ENCODE measurements around the gene TPCN2. TPM values are rescaled to one million over a fixed set of nuclear protein-coding genes. Genes with fewer than 3 reads are reported as not detected.

TPCN2 gene
- total RNA-seq, 1 experiment from 2014 or later = 28.9 TPM

- H3K27ac ChIP-seq (ENCODE audit: low read depth, low read length, poor library complexity, severe bottlenecking) = no peak overlapping the region
These were observed 5.9 kb downstream of the TPCN2 start for GRCh38 chr11:69054397-69055211.

GRCh38 chr11:69055212-69055586, 6.5 kb downstream of the TPCN2 start:
- H3K27ac ChIP-seq (ENCODE audit: low read depth, low read length, poor library complexity, severe bottlenecking) = no peak overlapping the region
- H3K36me3 ChIP-seq (ENCODE audit: insufficient read depth, low read length, poor library complexity, severe bottlenecking) = peaks cover 16% of the 10 kb centered on the region
- no peak overlapping the region for H3K4me3 ChIP-seq (ENCODE audit: low read depth, low read length, poor library complexity, severe bottlenecking)
- TF ChIP-seq EZH2 (IDR thresholded peaks at IDR 0.05; ENCODE audit: borderline replicate concordance, low read depth, low read length, poor library complexity, severe bottlenecking) = no peak
- TF ChIP-seq CTCF (conservative IDR thresholded peaks at IDR 0.05; ENCODE audit: low read depth, low read length) = no peak
- POLR2A ChIA-PET (ENCODE audit: low non-redundant PET) = no interaction called here
- intact Hi-C loops (cut with micrococcal nuclease; ENCODE audit: unreplicated experiment) = no loop called here
- H3K27me3 ChIP-seq (replicated peaks; ENCODE audit: insufficient read depth, low read depth, low read length, poor library complexity) = no peaks in the 10 kb centered on the region
- CTCF ChIA-PET = no interaction called here
- BruUV-seq (replicated peaks) = no TSS peak
- DNase-seq (ENCODE audit: low spot score) = no peak
- H3K4me1 ChIP-seq (ENCODE audit: insufficient read depth, low read length, poor library complexity, severe bottlenecking) = no peaks in the 10 kb centered on the region
- no peaks in the 10 kb centered on the region for H3K9me3 ChIP-seq (ENCODE audit: low read depth, low read length, poor library complexity, severe bottlenecking)

More at GRCh38 chr11:69054397-69055211, 5.9 kb downstream of the TPCN2 start:
- peaks cover 15% of the 10 kb centered on the region for H3K36me3 ChIP-seq (ENCODE audit: insufficient read depth, low read length, poor library complexity, severe bottlenecking)
- intact Hi-C loops (cut with micrococcal nuclease; ENCODE audit: unreplicated experiment) = no loop called here
- no peak overlapping the region for H3K4me3 ChIP-seq (ENCODE audit: low read depth, low read length, poor library complexity, severe bottlenecking)
- no TSS peak for BruUV-seq (replicated peaks)
- POLR2A ChIA-PET (ENCODE audit: low non-redundant PET) = no interaction called here
- DNase-seq (ENCODE audit: low spot score) = no peak
- peaks cover 5% of the 10 kb centered on the region for H3K4me1 ChIP-seq (ENCODE audit: insufficient read depth, low read length, poor library complexity, severe bottlenecking)
- no peaks in the 10 kb centered on the region for H3K9me3 ChIP-seq (ENCODE audit: low read depth, low read length, poor library complexity, severe bottlenecking)
- CTCF ChIA-PET = no interaction called here
- no peaks in the 10 kb centered on the region for H3K27me3 ChIP-seq (replicated peaks; ENCODE audit: insufficient read depth, low read depth, low read length, poor library complexity)
- TF ChIP-seq CTCF (conservative IDR thresholded peaks at IDR 0.05; ENCODE audit: low read depth, low read length) (no peak), EZH2 (IDR thresholded peaks at IDR 0.05; ENCODE audit: borderline replicate concordance, low read depth, low read length, poor library complexity, severe bottlenecking) (no peak)

GRCh38 chr11:69055598-69056516, 7.1 kb downstream of the TPCN2 start:
- DNase-seq (ENCODE audit: low spot score) = no peak

More at GRCh38 chr11:69055598-69056516, 7.1 kb downstream of the TPCN2 start:
- Histone ChIP-seq H3K36me3 (ENCODE audit: insufficient read depth, low read length, poor library complexity, severe bottlenecking) (peaks cover 16% of the 10 kb centered on the region), H3K27ac (ENCODE audit: low read depth, low read length, poor library complexity, severe bottlenecking) (no peak overlapping the region), H3K9me3 (ENCODE audit: low read depth, low read length, poor library complexity, severe bottlenecking) (no peaks in the 10 kb centered on the region), H3K4me1 (ENCODE audit: insufficient read depth, low read length, poor library complexity, severe bottlenecking) (no peaks in the 10 kb centered on the region), H3K4me3 (ENCODE audit: low read depth, low read length, poor library complexity, severe bottlenecking) (no peak overlapping the region), H3K27me3 (replicated peaks; ENCODE audit: insufficient read depth, low read depth, low read length, poor library complexity) (no peaks in the 10 kb centered on the region)
- BruUV-seq (replicated peaks) = no TSS peak
- intact Hi-C loops (cut with micrococcal nuclease; ENCODE audit: unreplicated experiment) = no loop called here
- ChIA-PET CTCF (no interaction called here), POLR2A (ENCODE audit: low non-redundant PET) (no interaction called here)
- no peak for TF ChIP-seq CTCF (conservative IDR thresholded peaks at IDR 0.05; ENCODE audit: low read depth, low read length)
- no peak for TF ChIP-seq EZH2 (IDR thresholded peaks at IDR 0.05; ENCODE audit: borderline replicate concordance, low read depth, low read length, poor library complexity, severe bottlenecking)

All from A673 (cell line).